ENCODE data around the gene GMDS.

Gene GMDS

DNA sequence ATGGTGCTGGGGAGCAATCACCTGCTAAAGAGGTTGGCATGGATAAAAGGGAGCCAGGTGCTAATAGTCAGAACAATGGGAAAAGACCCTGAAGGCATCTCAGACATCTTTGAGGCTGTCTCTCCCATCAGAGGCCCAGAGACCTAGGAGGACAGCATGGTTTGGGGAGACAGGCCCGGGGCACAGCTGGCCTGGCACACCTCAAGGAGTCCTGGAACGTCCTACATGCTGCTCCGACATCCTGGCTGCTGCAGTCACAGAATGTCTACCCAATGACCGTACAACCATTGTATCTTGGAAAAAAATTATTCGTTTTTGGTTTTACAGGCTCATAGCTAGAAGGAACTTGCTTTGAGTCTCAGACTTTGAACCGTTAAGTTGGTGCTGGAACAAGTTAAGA lies 4.4 kb downstream of the GMDS start:
- DNase-seq (ENCODE audit: low read depth in 2 of 2), result no peak

- no peak for DNase-seq (ENCODE audit: low read depth in 2 of 2)
Observed at GRCh38 chr6:2237001-2237400, 8.4 kb downstream of the GMDS start.

DNA sequence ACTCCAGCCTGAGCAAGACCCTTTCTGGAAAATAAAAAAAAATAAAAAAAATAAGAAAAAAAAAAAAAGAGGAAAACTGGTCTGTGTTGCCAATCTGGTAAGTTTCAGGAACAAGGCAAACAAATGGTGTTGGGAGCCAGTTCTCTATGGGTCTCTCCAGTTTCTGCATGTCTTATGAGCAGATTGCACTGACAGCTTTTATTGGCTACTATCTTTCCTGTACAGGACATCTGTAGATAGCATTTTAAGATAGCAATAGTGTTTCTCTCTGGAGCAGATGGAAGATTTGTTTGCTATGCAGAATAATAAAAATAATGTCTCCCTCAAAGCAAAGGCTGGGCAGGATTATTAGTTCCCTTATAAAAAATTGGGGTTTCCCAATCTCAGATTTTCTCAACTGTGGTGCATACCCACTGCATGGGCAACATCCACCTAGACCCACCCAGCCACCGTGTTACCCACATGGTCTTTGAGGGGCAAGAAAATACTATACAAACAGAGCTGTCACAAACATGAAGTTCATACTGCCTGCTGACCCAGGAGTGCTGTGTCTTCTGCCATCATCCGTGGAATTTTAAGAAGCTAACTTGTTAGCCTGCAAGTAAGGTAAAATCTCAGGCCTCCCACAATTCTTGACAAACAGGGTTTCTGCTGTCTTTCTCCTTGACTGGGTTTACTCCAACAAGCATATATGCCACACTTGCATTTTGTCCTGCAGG lies 9.5 kb downstream of the GMDS start:
- DNase-seq (ENCODE audit: low read depth in 2 of 2), result no peak

- DNase-seq (ENCODE audit: low read depth in 2 of 2), result no peak
Observed at GRCh38 chr6:2232445-2232844, 13.0 kb downstream of the GMDS start.

- DNase-seq (ENCODE audit: low read depth in 2 of 2), result no peak
Observed at GRCh38 chr6:2231438-2231837, 14.0 kb downstream of the GMDS start.

GRCh38 chr6:2230659-2231277 lies 14.6 kb downstream of the GMDS start:
- DNase-seq (ENCODE audit: low read depth in 2 of 2), result no peak

DNA sequence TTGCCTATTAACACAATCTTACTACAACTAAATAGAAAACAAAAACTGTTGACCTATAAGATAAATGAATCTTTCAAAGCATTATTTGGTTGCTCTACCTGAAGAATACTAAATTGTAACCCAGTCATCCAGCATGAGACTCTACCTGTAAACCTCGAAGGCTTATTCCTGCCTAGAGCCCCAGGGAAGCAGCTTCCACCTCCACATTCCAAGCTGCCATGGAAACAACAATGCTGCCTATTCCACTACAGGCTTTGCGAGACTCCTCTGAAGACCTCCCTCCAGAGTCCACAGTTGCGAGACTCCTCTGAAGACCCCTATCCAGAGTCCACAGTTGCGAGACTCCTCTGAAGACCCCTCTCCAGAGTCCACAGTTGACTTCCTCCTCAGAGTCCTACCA lies 15.7 kb downstream of the GMDS start:
- no peak for DNase-seq (ENCODE audit: low read depth in 2 of 2)

GRCh38 chr6:2229039-2229438 lies 16.4 kb downstream of the GMDS start:
- DNase-seq (ENCODE audit: low read depth in 2 of 2), result no peak

DNA sequence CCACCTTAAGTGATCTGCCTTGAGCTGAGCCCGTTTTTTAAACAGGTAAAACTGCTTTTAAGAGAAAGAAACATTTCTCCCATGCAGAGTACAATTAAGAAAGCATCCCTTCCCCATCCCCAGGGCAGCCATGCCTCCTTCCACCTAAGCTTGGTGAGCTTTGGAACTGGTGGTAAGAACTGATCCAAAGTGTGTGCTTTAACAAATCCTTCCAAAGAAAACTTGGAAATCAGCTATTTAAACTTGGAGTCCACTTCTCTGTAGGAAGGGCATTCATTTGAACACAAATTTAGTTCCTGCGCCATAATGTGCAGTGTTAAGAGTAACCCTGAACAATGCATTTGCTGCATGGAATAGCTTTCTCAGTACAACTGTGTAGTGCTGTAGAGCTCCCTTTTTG lies 17.0 kb downstream of the GMDS start:
- no peak for DNase-seq (ENCODE audit: low read depth in 2 of 2)

GRCh38 chr6:2226775-2227174 lies 18.6 kb downstream of the GMDS start:
- no peak for DNase-seq (ENCODE audit: low read depth in 2 of 2)

DNA sequence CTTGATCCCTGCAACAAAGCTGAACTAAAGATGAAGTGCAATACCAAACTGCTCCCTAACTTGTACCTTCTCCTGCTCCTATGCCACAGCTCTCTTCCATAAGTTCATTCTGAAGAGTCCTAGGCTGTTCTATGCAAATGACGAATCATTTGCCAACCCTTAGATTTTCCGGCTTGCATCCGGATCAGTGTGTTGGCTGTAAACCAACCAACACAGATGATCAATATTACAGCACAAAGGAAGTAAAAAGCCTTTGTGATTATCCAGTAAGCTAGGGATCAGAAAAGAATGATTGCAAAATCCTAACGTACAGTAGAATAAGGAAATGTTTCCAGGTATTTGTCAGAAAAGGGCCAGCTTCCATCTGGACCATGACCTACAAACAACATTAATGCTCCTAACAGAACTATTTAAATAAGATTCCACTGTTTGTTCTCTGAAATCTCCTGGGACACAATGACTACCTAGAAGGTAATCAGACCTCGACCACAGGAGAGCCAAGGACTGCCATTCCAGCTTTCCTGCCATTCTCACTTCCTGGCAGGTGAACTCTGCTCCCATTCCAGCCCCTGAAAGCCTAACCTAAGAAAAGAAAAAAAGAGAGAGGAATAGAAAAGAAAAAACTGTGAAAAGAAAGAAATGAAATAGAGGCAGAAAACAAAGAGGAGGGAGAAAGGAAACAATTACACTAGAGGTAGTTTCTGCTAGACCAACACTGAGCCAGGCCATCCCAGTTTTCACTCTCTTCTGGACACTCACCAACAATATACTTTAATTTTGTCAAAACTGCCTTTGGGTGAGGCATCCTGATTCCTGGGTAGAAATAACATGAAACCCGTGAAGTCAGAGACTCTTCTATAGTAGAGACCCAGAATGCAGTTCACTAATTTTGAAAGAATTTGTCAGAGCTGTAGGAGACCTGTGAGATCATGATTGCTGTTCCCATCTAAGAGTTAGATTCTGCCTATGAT lies 19.7 kb downstream of the GMDS start:
- no peak for DNase-seq (ENCODE audit: low read depth in 2 of 2)

GRCh38 chr6:2224847-2225382 lies 20.5 kb downstream of the GMDS start:
- DNase-seq (ENCODE audit: low read depth in 2 of 2), result no peak

DNA sequence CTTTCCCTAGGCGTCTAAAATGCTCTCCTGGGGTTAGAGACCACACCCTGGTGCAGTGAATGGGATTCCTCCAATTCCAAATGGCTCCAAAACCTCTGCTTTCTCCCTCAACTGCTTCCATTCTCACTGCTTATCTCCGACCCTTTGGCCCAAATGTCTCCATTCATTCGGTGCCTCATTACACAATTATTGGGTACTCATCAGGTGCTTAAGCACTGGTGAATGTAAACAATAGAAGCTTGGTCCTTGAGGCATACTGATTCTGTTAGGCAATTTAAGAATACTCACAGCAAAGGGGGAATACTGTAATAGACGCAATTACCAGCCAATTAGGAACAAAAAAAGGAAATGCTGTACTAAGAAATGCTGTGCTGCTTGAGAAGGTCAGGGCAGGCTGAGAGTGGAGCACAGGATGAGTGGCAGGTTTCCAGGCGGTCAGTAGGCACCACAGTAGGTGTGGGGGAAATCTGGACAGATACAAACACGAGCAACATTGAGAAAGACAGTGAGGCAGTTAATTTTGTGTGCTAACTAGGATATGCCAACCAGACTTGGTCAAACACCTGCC lies 23.0 kb downstream of the GMDS start:
- DNase-seq (ENCODE audit: low read depth in 2 of 2), result no peak

- no peak for DNase-seq (ENCODE audit: low read depth in 2 of 2)
Observed at GRCh38 chr6:2221726-2222274, 23.6 kb downstream of the GMDS start.

GRCh38 chr6:2220154-2220553 lies 25.3 kb downstream of the GMDS start:
- DNase-seq (ENCODE audit: low read depth in 2 of 2), result no peak

DNA sequence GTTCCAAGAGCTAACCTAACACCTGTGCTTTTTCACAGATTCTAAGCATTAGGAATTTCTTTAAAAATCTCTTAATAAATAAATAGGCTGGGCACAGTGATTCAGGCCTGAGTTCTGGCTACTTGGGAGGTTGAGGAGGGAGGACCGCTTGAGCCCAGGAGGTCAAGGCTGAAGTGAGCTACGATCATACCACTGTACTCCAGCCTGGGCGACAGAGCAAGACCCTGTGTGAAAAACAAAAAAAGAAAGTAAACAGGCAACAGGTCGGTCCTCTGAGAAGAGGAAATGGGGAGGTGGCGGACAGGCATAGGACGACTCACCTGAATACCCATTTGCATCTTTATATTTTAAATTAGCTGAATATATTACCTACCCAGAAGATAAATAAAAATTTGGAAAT lies 26.5 kb downstream of the GMDS start:
- DNase-seq (ENCODE audit: low read depth in 2 of 2), result no peak

GRCh38 chr6:2216794-2217383 lies 28.5 kb downstream of the GMDS start:
- no peak for DNase-seq (ENCODE audit: low read depth in 2 of 2)

DNA sequence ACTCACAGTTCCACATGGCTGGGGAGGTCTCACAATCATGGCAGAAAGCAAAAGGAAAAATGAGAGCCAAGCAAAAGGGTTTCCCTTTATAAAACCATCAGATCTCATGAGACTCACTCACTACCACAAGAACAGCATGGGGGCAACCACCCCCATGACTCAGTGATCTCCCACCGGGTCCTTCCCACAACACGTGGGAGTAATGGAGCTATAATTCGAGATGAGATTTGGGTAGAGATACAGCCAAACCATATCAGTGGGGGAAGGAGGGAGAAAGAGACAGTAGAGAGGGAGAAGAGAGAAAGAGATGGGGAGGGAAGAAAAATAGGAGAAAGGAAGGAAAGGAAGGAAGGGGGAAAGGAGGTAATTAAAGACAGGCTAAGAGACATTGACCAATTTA lies 30.1 kb downstream of the GMDS start:
- DNase-seq (ENCODE audit: low read depth in 2 of 2), result no peak

DNA sequence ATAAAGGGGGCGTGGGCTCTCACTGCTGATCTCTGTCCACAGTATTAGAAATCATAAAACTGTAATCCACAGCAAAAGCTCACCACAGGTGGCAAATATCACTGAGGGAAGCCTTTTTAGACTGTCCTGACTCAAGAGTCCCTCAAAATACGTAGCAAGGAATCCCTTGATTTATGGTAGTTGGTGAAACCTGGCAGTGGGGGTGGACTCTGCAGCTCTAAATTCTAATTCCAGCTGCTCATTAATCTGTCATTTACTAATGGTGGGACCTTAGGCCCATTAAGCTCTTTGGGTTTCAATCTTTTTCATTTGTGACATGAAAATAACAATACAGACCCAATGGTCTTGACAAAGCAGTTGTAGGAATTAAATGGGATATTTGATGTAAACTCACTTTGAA lies 32.3 kb downstream of the GMDS start:
- no peak for DNase-seq (ENCODE audit: low read depth in 2 of 2)

- DNase-seq (ENCODE audit: low read depth in 2 of 2), result peak in 1 of 2 donors; percentile 27
Observed at GRCh38 chr6:2209226-2209809, 36.1 kb downstream of the GMDS start.

- DNase-seq (ENCODE audit: low read depth in 2 of 2), result no peak
Observed at GRCh38 chr6:2208468-2208867, 36.9 kb downstream of the GMDS start.
